GM18951 (cell line): ENCODE data around the gene PLCL1.

ENCODE experiments used
- POLR2A ChIP-seq: IDR thresholded peaks from 4 replicates; pipeline ENCODE4 v1.6.1; 2011; ENCODE audit warnings: mild to moderate bottlenecking; ENCODE audit not compliant: insufficient read length, insufficient read depth; ENCODE audit errors: extremely low read depth
- in situ Hi-C: fragments of 300-500 bp; cut with MboI; formaldehyde crosslinking; loops from one replicate; pipeline ENCODE4 v1.12.0; 2022; ENCODE audit warnings: low sequenced_read_pairs, mixed read lengths, inconsistent platforms; ENCODE audit not compliant: unreplicated experiment

The PLCL1 gene

GRCh38 chr2:197804049-197804757 is at the start of gene PLCL1:
Gene PLCL1 (plus strand): TSS chr2:197804593.
- in situ Hi-C loops, result loop anchor here (10.0 to 25.0 kb wide), 2 partner anchors 321 to 483 kb away; no protein-coding TSS in a partner anchor
- TF ChIP-seq POLR2A, result no peak

GRCh38 chr2:197759013-197759412 is 45.4 kb upstream of the PLCL1 start:
- TF ChIP-seq POLR2A, result no peak
- in situ Hi-C loops, result loop anchor here (25.0 kb wide), 1 partner anchor 347 kb away; no protein-coding TSS in a partner anchor

- no peak for TF ChIP-seq POLR2A
Measured at GRCh38 chr2:197759625-197760292, 44.6 kb upstream of the PLCL1 start.

GRCh38 chr2:197760293-197760657 is 44.1 kb upstream of the PLCL1 start:
- no peak for TF ChIP-seq POLR2A
- in situ Hi-C loops, result loop anchor here (25.0 kb wide), 1 partner anchor 348 kb away; no protein-coding TSS in a partner anchor

More at GRCh38 chr2:197759625-197760292, 44.6 kb upstream of the PLCL1 start:
- in situ Hi-C loops, result loop anchor here (25.0 kb wide), 1 partner anchor 347 kb away; no protein-coding TSS in a partner anchor

GRCh38 chr2:197777823-197778407 is 26.5 kb upstream of the PLCL1 start:
- in situ Hi-C loops, result no loop called here
- no peak for TF ChIP-seq POLR2A

- TF ChIP-seq POLR2A, result no peak
- in situ Hi-C loops, result no loop called here
Measured at GRCh38 chr2:197779261-197779660, 25.1 kb upstream of the PLCL1 start.

GRCh38 chr2:197782126-197782525 is 22.3 kb upstream of the PLCL1 start:
- in situ Hi-C loops, result no loop called here
- no peak for TF ChIP-seq POLR2A

GRCh38 chr2:197784956-197785941 is 19.1 kb upstream of the PLCL1 start, which contains the start of gene BOLL:
Gene BOLL (minus strand): TSS chr2:197785319. CDS start chr2:197781850, 3,469 bp downstream.
- in situ Hi-C loops, result no loop called here

GRCh38 chr2:197786010-197786877 is 18.1 kb upstream of the PLCL1 start:
- no peak for TF ChIP-seq POLR2A
- in situ Hi-C loops, result no loop called here

More at GRCh38 chr2:197784956-197785941, 19.1 kb upstream of the PLCL1 start, which contains the start of gene BOLL:
- no peak for TF ChIP-seq POLR2A

- no peak for TF ChIP-seq POLR2A
- in situ Hi-C loops, result no loop called here
Measured at GRCh38 chr2:197793456-197793855, 10.9 kb upstream of the PLCL1 start.

GRCh38 chr2:197795277-197795676 is 9.1 kb upstream of the PLCL1 start:
- no peak for TF ChIP-seq POLR2A
- in situ Hi-C loops, result no loop called here
